ENCODE data around the gene FERMT2.

The FERMT2 gene

GRCh38 chr14:52950898-52951680 lies at the start of gene FERMT2:
FERMT2 (minus strand) TSS chr14:52951050; CDS start chr14:52950568, 482 bp downstream.
- DNase-seq (ENCODE audit: low read depth in 2 of 2) = no peak

- no peak for DNase-seq (ENCODE audit: low read depth in 2 of 2)
Measured at GRCh38 chr14:52998376-52999015, 47.6 kb upstream of the FERMT2 start.

- DNase-seq (ENCODE audit: low read depth in 2 of 2) = no peak
Measured at GRCh38 chr14:52996493-52996892, 45.6 kb upstream of the FERMT2 start.

- no peak for DNase-seq (ENCODE audit: low read depth in 2 of 2)
Measured at GRCh38 chr14:52995998-52996397, 45.1 kb upstream of the FERMT2 start.

- DNase-seq (ENCODE audit: low read depth in 2 of 2) = no peak
Measured at GRCh38 chr14:52992236-52992870, 41.5 kb upstream of the FERMT2 start.

- no peak for DNase-seq (ENCODE audit: low read depth in 2 of 2)
Measured at GRCh38 chr14:52988139-52988538, 37.3 kb upstream of the FERMT2 start.

GRCh38 chr14:52987514-52987913 lies 36.7 kb upstream of the FERMT2 start:
- DNase-seq (ENCODE audit: low read depth in 2 of 2) = no peak

GRCh38 chr14:52987042-52987441 lies 36.2 kb upstream of the FERMT2 start:
- no peak for DNase-seq (ENCODE audit: low read depth in 2 of 2)

GRCh38 chr14:52977798-52978197 lies 26.9 kb upstream of the FERMT2 start:
- no peak for DNase-seq (ENCODE audit: low read depth in 2 of 2)

GRCh38 chr14:52974406-52974805 lies 23.6 kb upstream of the FERMT2 start:
- DNase-seq (ENCODE audit: low read depth in 2 of 2) = no peak

GRCh38 chr14:52961060-52961639 lies 10.3 kb upstream of the FERMT2 start:
- peak; percentile 15 to 22 for DNase-seq (ENCODE audit: low read depth in 2 of 2)

- no peak for DNase-seq (ENCODE audit: low read depth in 2 of 2)
Measured at GRCh38 chr14:52960627-52961026, 9.8 kb upstream of the FERMT2 start.

GRCh38 chr14:52954346-52955214 lies 3.7 kb upstream of the FERMT2 start:
- DNase-seq (ENCODE audit: low read depth in 2 of 2) = no peak

- DNase-seq (ENCODE audit: low read depth in 2 of 2) = no peak
Measured at GRCh38 chr14:52951681-52952554, 1.1 kb upstream of the FERMT2 start.

- DNase-seq (ENCODE audit: low read depth in 2 of 2) = no peak
Measured at GRCh38 chr14:52950410-52950897, 396 bp downstream of the FERMT2 start.

GRCh38 chr14:52949711-52950409 lies 990 bp downstream of the FERMT2 start:
- DNase-seq (ENCODE audit: low read depth in 2 of 2) = no peak

GRCh38 chr14:52949249-52949648 lies 1.6 kb downstream of the FERMT2 start:
- no peak for DNase-seq (ENCODE audit: low read depth in 2 of 2)

- no peak for DNase-seq (ENCODE audit: low read depth in 2 of 2)
Measured at GRCh38 chr14:52948836-52949235, 2.0 kb downstream of the FERMT2 start.

GRCh38 chr14:52948039-52948438 lies 2.8 kb downstream of the FERMT2 start:
- no peak for DNase-seq (ENCODE audit: low read depth in 2 of 2)

GRCh38 chr14:52944254-52944653 lies 6.6 kb downstream of the FERMT2 start:
- no peak for DNase-seq (ENCODE audit: low read depth in 2 of 2)

Data from activated CD8-positive, alpha-beta memory T cell treated with anti-CD3 and anti-CD28 coated beads for 4 hours (primary cell).